Measurements from ENCODE around the gene UBE4B. TPM values are rescaled to one million over a fixed set of nuclear protein-coding genes. Genes with fewer than 3 reads are reported as not detected.

UBE4B gene
- total and polyA plus RNA-seq, 2 donors (not counting 1 experiment from before 2014, with no cell fraction given): 21.7 to 57.5 TPM

DNA sequence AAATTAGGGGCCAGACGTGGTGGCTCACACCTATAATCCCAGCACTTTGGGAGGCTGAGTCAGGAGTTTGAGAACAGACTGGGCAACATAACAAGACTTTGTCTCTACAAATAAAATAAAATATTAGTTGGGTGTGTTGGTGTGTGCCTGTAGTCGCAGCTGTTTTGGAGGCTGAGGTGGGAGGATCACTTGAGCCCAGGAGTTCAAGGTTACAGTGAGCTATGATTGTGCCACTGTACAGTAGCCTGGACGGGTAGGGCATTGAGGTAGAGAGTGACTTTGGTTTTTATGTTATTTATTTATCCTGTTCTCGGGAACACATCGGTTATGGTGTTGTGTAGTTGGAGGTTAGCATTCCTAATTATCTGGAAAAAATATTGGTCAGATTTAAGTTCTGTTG, 197.1 kb downstream of the UBE4B start:
- Histone ChIP-seq H3K9ac (ENCODE audit: low read length) (no peak overlapping the region), H3K27me3 (replicated peaks in 1 of 4; ENCODE audit: control extremely low read depth in 1 of 4, control insufficient read depth in 3 of 4, insufficient read depth in 4 of 4, low read length in 3 of 4) (no peaks in the 10 kb centered on the region)
- CTCF ChIA-PET: interaction anchor here (0.7 kb wide), 1 partner anchor 14 kb away, joined by 3 read pairs; no protein-coding TSS in a partner anchor

More for the DNA sequence above, 197.1 kb downstream of the UBE4B start:
- ATAC-seq (ENCODE audit: low read depth) (no peak), DNase-seq (no peak)
- intact Hi-C loops (cut with micrococcal nuclease): no loop called here
- Histone ChIP-seq H3K79me2 (ENCODE audit: control insufficient read depth, insufficient read depth, low read length) (peaks cover 10% of the 10 kb centered on the region), H3K4me2 (replicated peaks; ENCODE audit: low read depth, low read length, poor library complexity, severe bottlenecking) (no peak overlapping the region), H2AFZ (ENCODE audit: insufficient read depth, low read depth, low read length, poor library complexity, severe bottlenecking) (no peak overlapping the region), H3K4me1 (ENCODE audit: control insufficient read depth in 2 of 2, insufficient read depth in 2 of 2, low read length in 2 of 2) (no peaks in the 10 kb centered on the region), H3K4me3 (ENCODE audit: control extremely low read depth in 1 of 5, extremely low read depth in 1 of 5, insufficient read depth in 1 of 5, low read depth in 2 of 5, low read length in 4 of 5) (no peak overlapping the region), H3K9me3 (ENCODE audit: control extremely low read depth in 1 of 3, control insufficient read depth in 2 of 3, insufficient read depth in 1 of 3, low read length in 2 of 3) (no peaks in the 10 kb centered on the region), H3K36me3 (replicated peaks in 1 of 2; ENCODE audit: control extremely low read depth in 1 of 2, control insufficient read depth in 1 of 2, extremely low read depth in 1 of 2, insufficient read depth in 2 of 2, low read length in 1 of 2) (peaks cover 0 to 2% of the 10 kb centered on the region in 2 experiments), H3K27ac (ENCODE audit: low read length in 2 of 2) (no peak overlapping the region), H4K20me1 (ENCODE audit: control insufficient read depth, insufficient read depth, low read length, poor library complexity, severe bottlenecking) (peaks cover 7% of the 10 kb centered on the region)
- WGBS (ENCODE audit: insufficient coverage): 96% methylated on average over 4 of the region's 5 CpGs
- Mint-ChIP-seq H3K4me3 (no peak overlapping the region), H3K27ac (no peak overlapping the region), H3K27me3 (no peaks in the 10 kb centered on the region), H3K9me3 (ENCODE audit: insufficient read depth) (no peaks in the 10 kb centered on the region), H3K4me1 (no peaks in the 10 kb centered on the region)
- POLR2A ChIA-PET: no interaction called here
- TF ChIP-seq, protein P1, sequence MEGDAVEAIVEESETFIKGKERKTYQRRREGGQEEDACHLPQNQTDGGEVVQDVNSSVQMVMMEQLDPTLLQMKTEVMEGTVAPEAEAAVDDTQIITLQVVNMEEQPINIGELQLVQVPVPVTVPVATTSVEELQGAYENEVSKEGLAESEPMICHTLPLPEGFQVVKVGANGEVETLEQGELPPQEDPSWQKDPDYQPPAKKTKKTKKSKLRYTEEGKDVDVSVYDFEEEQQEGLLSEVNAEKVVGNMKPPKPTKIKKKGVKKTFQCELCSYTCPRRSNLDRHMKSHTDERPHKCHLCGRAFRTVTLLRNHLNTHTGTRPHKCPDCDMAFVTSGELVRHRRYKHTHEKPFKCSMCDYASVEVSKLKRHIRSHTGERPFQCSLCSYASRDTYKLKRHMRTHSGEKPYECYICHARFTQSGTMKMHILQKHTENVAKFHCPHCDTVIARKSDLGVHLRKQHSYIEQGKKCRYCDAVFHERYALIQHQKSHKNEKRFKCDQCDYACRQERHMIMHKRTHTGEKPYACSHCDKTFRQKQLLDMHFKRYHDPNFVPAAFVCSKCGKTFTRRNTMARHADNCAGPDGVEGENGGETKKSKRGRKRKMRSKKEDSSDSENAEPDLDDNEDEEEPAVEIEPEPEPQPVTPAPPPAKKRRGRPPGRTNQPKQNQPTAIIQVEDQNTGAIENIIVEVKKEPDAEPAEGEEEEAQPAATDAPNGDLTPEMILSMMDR (IDR thresholded peaks at IDR 0.05): no peak

Small RNA genes lying within 50 kb of the gene (small RNA-seq; reads per million reads assigned to genes)
- gene MIR1273D (ENCODE audit: insufficient read length, low read depth, low replicate concordance) (not detected), gene RNU6-828P (ENCODE audit: insufficient read length, low read depth, low replicate concordance) (not detected)

Other genes starting within 250 kb of the UBE4B start
- gene CLSTN1, start 209.0 kb upstream of the UBE4B start, total RNA-seq: 75.8 and 81.4 TPM in 2 replicates
- gene CLSTN1, start 209.0 kb upstream of the UBE4B start, polyA plus RNA-seq: 32.3 and 34.9 TPM in 2 replicates
- gene CTNNBIP1, start 122.7 kb upstream of the UBE4B start, total RNA-seq: 6.9 and 8.6 TPM in 2 replicates
- gene CTNNBIP1, start 122.7 kb upstream of the UBE4B start, polyA plus RNA-seq: 8.1 and 8.7 TPM in 2 replicates
- 21.5 and 26.0 TPM in 2 replicates for gene LZIC, start 89.6 kb upstream of the UBE4B start, total RNA-seq
- gene LZIC, start 89.6 kb upstream of the UBE4B start, polyA plus RNA-seq: 6.2 and 8.4 TPM in 2 replicates
- 8.0 and 8.9 TPM in 2 replicates for gene NMNAT1, start 89.5 kb upstream of the UBE4B start, total RNA-seq
- 4.5 and 6.4 TPM in 2 replicates for gene NMNAT1, start 89.5 kb upstream of the UBE4B start, polyA plus RNA-seq
- not detected in 2 replicates for gene RBP7, start 35.7 kb upstream of the UBE4B start, total RNA-seq
- gene RBP7, start 35.7 kb upstream of the UBE4B start, polyA plus RNA-seq: 0.40 TPM in 1 of 2 replicates, not detected in the other
- 16.4 and 17.1 TPM in 2 replicates for gene KIF1B, start 177.6 kb downstream of the UBE4B start, total RNA-seq
- gene KIF1B, start 177.6 kb downstream of the UBE4B start, polyA plus RNA-seq: 3.1 and 3.5 TPM in 2 replicates

Data from B cell (primary cell).